HG02678 (cell line): ENCODE measurements around the gene MACO1.
"Not testable (repeated sequence)": the region's sequence is repeated elsewhere in the genome, so short reads cannot be mapped to it uniquely, and the experiment has no call there.

ENCODE experiments used
- ATAC-seq: cut with Tn5 transposase; IDR thresholded peaks from one replicate; pipeline ENCODE4 v1.9.1; 2021; ENCODE audit warnings: mild to moderate bottlenecking, moderate library complexity; ENCODE audit not compliant: unreplicated experiment

The MACO1 gene

GRCh38 chr1:25484533-25484932 is 53.8 kb downstream of the MACO1 start:
- ATAC-seq = no peak

- ATAC-seq = no peak
Measured at GRCh38 chr1:25485536-25486411, 55.1 kb downstream of the MACO1 start.

- ATAC-seq = no peak
Measured at GRCh38 chr1:25486602-25487001, 55.9 kb downstream of the MACO1 start.

- no peak for ATAC-seq
Measured at GRCh38 chr1:25487628-25488027, 56.9 kb downstream of the MACO1 start.

GRCh38 chr1:25492323-25492722 is 61.6 kb downstream of the MACO1 start:
- no peak for ATAC-seq

GRCh38 chr1:25494952-25495351 is 64.3 kb downstream of the MACO1 start:
- no peak for ATAC-seq

GRCh38 chr1:25500694-25501093 is 70.0 kb downstream of the MACO1 start:
- no peak for ATAC-seq

GRCh38 chr1:25501235-25502058 is 70.8 kb downstream of the MACO1 start:
- no peak for ATAC-seq

GRCh38 chr1:25502957-25503356 is 72.3 kb downstream of the MACO1 start:
- no peak for ATAC-seq

- no peak for ATAC-seq
Measured at GRCh38 chr1:25503551-25504426, 73.1 kb downstream of the MACO1 start.

- ATAC-seq = no peak
Measured at GRCh38 chr1:25504706-25505595, 74.3 kb downstream of the MACO1 start.

GRCh38 chr1:25505656-25506385 is 75.1 kb downstream of the MACO1 start:
- ATAC-seq = no peak

GRCh38 chr1:25506566-25507463 is 76.1 kb downstream of the MACO1 start:
- not testable (repeated sequence) for ATAC-seq

GRCh38 chr1:25513666-25514065 is 83.0 kb downstream of the MACO1 start:
- no peak for ATAC-seq

- no peak for ATAC-seq
Measured at GRCh38 chr1:25515033-25515432, 84.3 kb downstream of the MACO1 start.

GRCh38 chr1:25516686-25517085 is 86.0 kb downstream of the MACO1 start:
- ATAC-seq = no peak

- no peak for ATAC-seq
Measured at GRCh38 chr1:25517476-25518394, 87.0 kb downstream of the MACO1 start.
